K562 (cell line): ENCODE data around the gene PRM3. TPM values are rescaled to one million over a fixed set of nuclear protein-coding genes. Genes with fewer than 3 reads are reported as not detected.

Experiments used
- ARID3A ChIP-seq: IDR thresholded peaks from 2 replicates; pipeline ENCODE4 v1.6.1; 2012; ENCODE audit warnings: low read depth, low read length, improper control_type of control experiment, borderline replicate concordance
- C11orf30 ChIP-seq: fragments of 450-650 bp; IDR thresholded peaks from 2 replicates; pipeline ENCODE4 v1.6.1; 2016; ENCODE audit warnings: low read depth, mild to moderate bottlenecking
- CBFA2T2 ChIP-seq: fragments of 450-650 bp; conservative IDR thresholded peaks from 2 replicates; pipeline ENCODE4 v1.6.1; 2017; ENCODE audit warnings: mild to moderate bottlenecking
- E2F3 ChIP-seq: fragments of 250-450 bp; sonication (Bioruptor Pico); IDR thresholded peaks from 2 replicates; pipeline ENCODE4 v1.4.0; 2020; ENCODE audit warnings: mild to moderate bottlenecking
- HDGF ChIP-seq: fragments of 450-650 bp; IDR thresholded peaks from 2 replicates; pipeline ENCODE4 v1.6.1; 2016
- HMBOX1 ChIP-seq: sonication (generic); IDR thresholded peaks from 2 replicates; pipeline ENCODE4 v1.6.1; 2016
- MYC ChIP-seq, 2 experiments: fragments of 250-450 bp in 1 of 2; sonication (Bioruptor Pico) in 1 of 2; IDR thresholded peaks; 2 replicates each; pipeline versions ENCODE4 v1.5.1 to v1.6.1; 2012 to 2021; ENCODE audit warnings: low read depth in 2 of 2, borderline replicate concordance in 1 of 2, improper control_type of control experiment in 1 of 2, low read length in 1 of 2, mild to moderate bottlenecking in 1 of 2, moderate library complexity in 1 of 2
- NCOA4 ChIP-seq: fragments of 450-650 bp; IDR thresholded peaks from 2 replicates; pipeline ENCODE4 v1.6.1; 2018; ENCODE audit warnings: mild to moderate bottlenecking; ENCODE audit not compliant: partially characterized antibody
- NONO ChIP-seq, 2 experiments: fragments of 200-400 bp in 1 of 2; fragments of 450-650 bp in 1 of 2; formaldehyde crosslinking in 1 of 2; IDR thresholded peaks; 2 replicates each; pipeline ENCODE4 v1.6.1; 2017; ENCODE audit warnings: low read depth in 2 of 2, mild to moderate bottlenecking in 2 of 2, moderate library complexity in 2 of 2, low read length in 1 of 2
- RUNX1 ChIP-seq: sonication (generic); IDR thresholded peaks from 2 replicates; pipeline ENCODE4 v1.6.1; 2016; ENCODE audit warnings: antibody characterized with exemption, low read depth
- SRSF9 ChIP-seq: fragments of 200-400 bp; formaldehyde crosslinking; IDR thresholded peaks from 2 replicates; pipeline ENCODE4 v1.6.1; 2017; ENCODE audit warnings: low read depth, low read length, borderline replicate concordance
- TOE1 ChIP-seq, 2 experiments: fragments of 450-650 bp in 1 of 2; sonication (generic) in 1 of 2; formaldehyde crosslinking in 1 of 2; IDR thresholded peaks; 2 replicates each; pipeline versions ENCODE4 v1.7.1 to v1.8.0; 2016 to 2022; ENCODE audit warnings: borderline replicate concordance in 2 of 2, mild to moderate bottlenecking in 2 of 2, antibody characterized with exemption in 1 of 2, inconsistent platforms in 1 of 2, low read depth in 1 of 2, missing genetic modification reagents in 1 of 2, moderate library complexity in 1 of 2
- ZBTB1 ChIP-seq: sonication (generic); formaldehyde crosslinking; IDR thresholded peaks from 2 replicates; pipeline ENCODE4 v1.8.1; 2023; ENCODE audit warnings: missing genetic modification reagents, low read depth, mild to moderate bottlenecking, borderline replicate concordance
- ZNF282 ChIP-seq: sonication (generic); formaldehyde crosslinking; IDR thresholded peaks from 2 replicates; pipeline ENCODE4 v1.8.1; 2023; ENCODE audit warnings: missing genetic modification reagents
- ZNF551 ChIP-seq: fragments of 250-450 bp; sonication (Bioruptor Pico); IDR thresholded peaks from 2 replicates; pipeline ENCODE4 v1.5.0; 2021; ENCODE audit warnings: mild to moderate bottlenecking, moderate library complexity
- ZNF644 ChIP-seq: fragments of 200-800 bp; sonication (Bioruptor generic); IDR thresholded peaks from 2 replicates; pipeline ENCODE4 v1.6.1; 2016; ENCODE audit warnings: low read depth, missing genetic modification characterization, missing compliant biosample characterization
- polyA plus RNA-seq, 8 experiments: library from polyadenylated mRNA; depleted of rRNA in 4 of 8; stranded (reverse) in 5 of 8; unstranded in 3 of 8; fragments of >200 nt; fragmentation: Nextera tagmentation in 2 of 8; fragmentation: Illumina TruSeq in 1 of 8; extraction: Ambion mirVana in 2 of 8; extraction: Trizol in 1 of 8; gene quantifications; 2 replicates each; pipeline versions ENCODE4 v1.2.1 to v1.2.3, GENCODE V29; 2011 to 2014; ENCODE audit warnings: inconsistent platforms in 1 of 8, missing spikeins in 1 of 8
- total RNA-seq, 7 experiments: library from RNA; depleted of rRNA in 6 of 7; stranded (reverse); fragments of >200 nt in 6 of 7; fragmentation: Illumina TruSeq in 2 of 7; extraction: Trizol in 2 of 7; gene quantifications; 2 replicates each; pipeline versions ENCODE4 v1.2.1 to v1.2.3, GENCODE V29; 2011 to 2021; ENCODE audit warnings: low replicate concordance in 1 of 7
- TF ChIP-seq, protein P1 (sequence below): fragments of 450-650 bp; IDR thresholded peaks from 2 replicates; pipeline ENCODE4 v1.7.0; 2016; ENCODE audit warnings: borderline replicate concordance
- TF ChIP-seq, protein P2 (sequence below), 2 experiments: fragments of 450-650 bp in 1 of 2; sonication (generic) in 1 of 2; formaldehyde crosslinking in 1 of 2; IDR thresholded peaks in 1 of 2; conservative IDR thresholded peaks in 1 of 2; 2 replicates each; pipeline versions ENCODE4 v1.6.1 to v1.8.1; 2016 to 2023; ENCODE audit warnings: mild to moderate bottlenecking in 2 of 2, moderate library complexity in 2 of 2, inconsistent platforms in 1 of 2, missing genetic modification reagents in 1 of 2

The PRM3 gene
- total and polyA plus RNA-seq, 9 of the 15 experiments (the other 6 are each of a cell fraction or from before 2014, with no cell fraction given) = not detected

DNA sequence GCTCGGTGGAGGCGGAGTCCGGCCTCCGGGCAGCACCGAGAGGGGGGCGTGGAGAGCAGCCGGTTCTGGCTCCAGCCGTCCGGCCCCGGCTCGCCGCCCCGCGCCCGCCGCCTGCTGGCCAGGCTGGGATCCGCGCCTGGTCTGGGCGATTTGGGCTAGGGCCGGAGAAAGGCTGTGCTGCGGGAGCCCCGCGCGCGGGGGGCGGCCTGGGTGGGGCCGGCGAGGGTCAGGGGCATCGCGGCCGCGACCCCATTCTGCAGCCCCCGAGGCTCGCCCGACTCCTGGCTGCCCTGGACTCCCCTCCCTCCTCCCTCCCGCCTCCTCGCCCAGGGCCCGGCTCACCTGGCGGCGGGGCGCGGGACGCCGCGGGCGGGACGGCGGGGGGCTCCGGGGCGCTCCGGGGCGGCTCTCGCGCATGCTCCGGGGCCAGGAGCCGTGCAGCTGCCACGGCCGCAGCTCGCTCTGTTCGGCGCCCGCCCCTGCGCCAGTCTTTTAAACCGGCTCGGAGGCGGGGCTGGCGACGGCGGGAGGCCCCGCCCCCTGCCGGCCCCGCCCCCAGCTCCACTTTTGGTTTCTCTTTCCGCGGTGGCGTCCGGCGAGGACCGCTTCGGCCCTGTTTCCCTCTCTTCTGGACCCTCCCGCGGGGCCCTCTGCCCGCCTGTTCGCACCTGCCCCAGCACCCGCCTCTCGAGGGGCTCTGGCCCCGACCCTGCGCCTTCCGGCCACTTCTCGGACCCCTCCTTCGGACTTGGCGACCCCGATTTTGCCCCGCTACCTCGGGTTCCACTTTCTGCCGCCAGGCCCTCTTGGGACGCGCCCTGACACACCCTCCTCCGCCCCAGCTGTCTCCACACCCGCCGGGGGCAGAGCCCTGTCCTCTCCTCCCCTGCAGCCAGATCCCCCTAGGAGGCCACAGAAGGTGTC lies 17.4 kb downstream of the PRM3 start, which contains the start of gene SOCS1 (continued):
- peak; percentile 35; the same call in 1 of the 2 replicates for TF ChIP-seq TOE1 (IDR thresholded peaks at IDR 0.05; ENCODE audit: borderline replicate concordance)
- peak; percentile 81; the same call in 1 of the 2 replicates for TF ChIP-seq TOE1 (CRISPR knock-in tag; IDR thresholded peaks at IDR 0.05; ENCODE audit: borderline replicate concordance, low read depth)
- no peak for TF ChIP-seq HMBOX1
- TF ChIP-seq RUNX1 = 0 out of 2 replicates have a peak, but pooled peaks have one; percentile 43
- TF ChIP-seq NONO (IDR thresholded peaks at IDR 0.05; ENCODE audit: low read depth in 2 of 2, low read length in 1 of 2) = peak; percentile 88 to 99
- TF ChIP-seq NCOA4 = no peak
- TF ChIP-seq ARID3A = no peak
- TF ChIP-seq ZBTB1 (CRISPR knock-in tag) = no peak
- TF ChIP-seq ZNF551 (CRISPR knock-in tag) = no peak
- TF ChIP-seq HDGF = no peak
- TF ChIP-seq CBFA2T2 = no peak
- TF ChIP-seq ZNF282 (CRISPR knock-in tag) = no peak
- TF ChIP-seq SRSF9 = no peak
- TF ChIP-seq E2F3 = no peak; the same call in 1 of the 2 replicates
- TF ChIP-seq, protein P1, sequence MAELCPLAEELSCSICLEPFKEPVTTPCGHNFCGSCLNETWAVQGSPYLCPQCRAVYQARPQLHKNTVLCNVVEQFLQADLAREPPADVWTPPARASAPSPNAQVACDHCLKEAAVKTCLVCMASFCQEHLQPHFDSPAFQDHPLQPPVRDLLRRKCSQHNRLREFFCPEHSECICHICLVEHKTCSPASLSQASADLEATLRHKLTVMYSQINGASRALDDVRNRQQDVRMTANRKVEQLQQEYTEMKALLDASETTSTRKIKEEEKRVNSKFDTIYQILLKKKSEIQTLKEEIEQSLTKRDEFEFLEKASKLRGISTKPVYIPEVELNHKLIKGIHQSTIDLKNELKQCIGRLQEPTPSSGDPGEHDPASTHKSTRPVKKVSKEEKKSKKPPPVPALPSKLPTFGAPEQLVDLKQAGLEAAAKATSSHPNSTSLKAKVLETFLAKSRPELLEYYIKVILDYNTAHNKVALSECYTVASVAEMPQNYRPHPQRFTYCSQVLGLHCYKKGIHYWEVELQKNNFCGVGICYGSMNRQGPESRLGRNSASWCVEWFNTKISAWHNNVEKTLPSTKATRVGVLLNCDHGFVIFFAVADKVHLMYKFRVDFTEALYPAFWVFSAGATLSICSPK = no peak
- TF ChIP-seq, protein P2, sequence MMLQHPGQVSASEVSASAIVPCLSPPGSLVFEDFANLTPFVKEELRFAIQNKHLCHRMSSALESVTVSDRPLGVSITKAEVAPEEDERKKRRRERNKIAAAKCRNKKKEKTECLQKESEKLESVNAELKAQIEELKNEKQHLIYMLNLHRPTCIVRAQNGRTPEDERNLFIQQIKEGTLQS (IDR thresholded peaks at IDR 0.05) = no peak
- TF ChIP-seq, protein P2 (CRISPR knock-in tag; conservative IDR thresholded peaks at IDR 0.05) = no peak; the same call in 1 of the 2 replicates
- TF ChIP-seq MYC (IDR thresholded peaks at IDR 0.05; ENCODE audit: low read depth, low read length) = peak; percentile 29
- 0 out of 2 replicates have a peak, but pooled peaks have one; percentile 48 for TF ChIP-seq MYC (CRISPR knock-in tag; IDR thresholded peaks at IDR 0.05; ENCODE audit: borderline replicate concordance, low read depth)
- no peak; the same call in 1 of the 2 replicates for TF ChIP-seq ZNF644
- no peak for TF ChIP-seq C11orf30
